ENCODE data around the gene RALGAPA2.

RALGAPA2 gene

DNA sequence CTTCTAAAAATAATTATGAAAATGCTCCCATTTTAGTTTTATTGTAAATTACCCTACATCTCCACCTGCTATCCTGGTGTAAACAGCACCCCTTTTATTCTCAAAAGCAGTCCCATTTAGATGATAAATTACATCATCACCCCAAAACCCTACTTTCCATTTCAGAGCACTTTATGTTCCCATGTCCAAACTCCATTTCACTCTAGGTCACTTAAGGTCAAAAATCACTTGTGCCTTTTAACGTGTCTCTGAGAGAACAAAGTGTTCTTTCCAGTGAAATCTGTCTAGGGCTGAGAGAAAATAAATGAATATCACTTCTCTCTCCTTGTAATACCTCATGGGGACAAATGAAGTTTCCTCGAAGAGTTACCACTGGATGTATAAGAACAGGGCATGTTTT is 187.2 kb downstream of the RALGAPA2 start:
- no peak overlapping the region for H3K4me3 ChIP-seq (ENCODE audit: low read length)
- DNase-seq (ENCODE audit: low read depth, low spot score), result no peak

DNA sequence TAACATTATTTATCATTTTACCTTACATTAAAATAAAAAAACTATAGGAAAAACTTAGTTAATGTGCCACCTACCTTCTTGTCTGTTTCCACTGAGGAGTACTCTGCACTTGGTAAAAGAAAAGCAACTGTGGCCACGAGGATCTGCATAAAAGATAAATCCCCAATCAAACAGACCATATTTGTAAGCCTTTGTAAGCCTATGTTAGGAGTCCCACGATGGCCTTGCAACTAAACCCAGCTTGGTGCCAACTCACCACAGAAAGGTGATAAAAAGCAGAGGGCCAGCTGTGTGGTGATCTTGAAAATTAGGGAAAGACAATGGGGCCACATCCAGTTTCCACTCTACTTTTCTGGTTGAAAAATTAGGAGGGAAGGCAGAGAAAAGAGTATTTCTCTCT is 187.7 kb downstream of the RALGAPA2 start:
- no peak overlapping the region for H3K4me3 ChIP-seq (ENCODE audit: low read length)
- no peak for DNase-seq (ENCODE audit: low read depth, low spot score)

DNA sequence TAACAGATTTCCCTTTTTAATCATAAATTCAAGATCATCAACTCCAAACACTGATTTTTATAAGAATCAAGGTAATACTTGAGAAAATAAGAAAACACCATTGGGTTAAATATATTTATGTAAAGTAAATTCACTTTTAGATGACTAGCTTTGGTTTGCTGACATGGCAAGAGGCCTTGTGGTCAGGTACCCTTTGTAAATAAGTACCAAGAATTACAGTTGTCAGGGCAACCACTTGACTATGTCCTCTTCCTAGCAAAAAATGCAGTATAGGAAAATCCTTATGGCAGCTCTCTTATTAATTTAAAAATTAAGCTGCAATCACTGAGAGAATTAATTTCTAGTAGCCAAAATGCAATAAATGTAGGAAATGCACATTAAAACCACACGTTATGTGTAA is 190.7 kb downstream of the RALGAPA2 start:
- no peak for DNase-seq (ENCODE audit: low read depth, low spot score)
- no peak overlapping the region for H3K4me3 ChIP-seq (ENCODE audit: low read length)

DNA sequence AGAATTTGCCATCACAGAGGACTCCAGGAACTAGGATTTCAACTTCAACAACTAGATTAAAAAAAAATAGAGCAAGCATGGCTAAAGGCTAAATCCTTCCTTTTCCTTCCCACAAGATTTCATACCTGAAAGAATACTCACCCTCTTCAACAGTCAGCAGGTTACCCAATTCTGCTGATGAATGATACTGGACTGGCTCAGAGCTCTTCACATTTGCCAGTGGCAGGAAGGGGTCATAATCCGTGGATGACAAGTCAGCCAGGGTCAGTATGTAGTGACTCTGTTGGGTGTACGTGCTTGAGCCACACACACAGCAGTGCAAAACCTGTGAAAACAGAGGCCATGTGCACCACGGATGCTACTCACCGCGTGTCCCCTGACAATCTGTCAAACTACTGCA is 191.7 kb downstream of the RALGAPA2 start:
- DNase-seq (ENCODE audit: low read depth, low spot score), result no peak
- H3K4me3 ChIP-seq (ENCODE audit: low read length), result no peak overlapping the region

DNA sequence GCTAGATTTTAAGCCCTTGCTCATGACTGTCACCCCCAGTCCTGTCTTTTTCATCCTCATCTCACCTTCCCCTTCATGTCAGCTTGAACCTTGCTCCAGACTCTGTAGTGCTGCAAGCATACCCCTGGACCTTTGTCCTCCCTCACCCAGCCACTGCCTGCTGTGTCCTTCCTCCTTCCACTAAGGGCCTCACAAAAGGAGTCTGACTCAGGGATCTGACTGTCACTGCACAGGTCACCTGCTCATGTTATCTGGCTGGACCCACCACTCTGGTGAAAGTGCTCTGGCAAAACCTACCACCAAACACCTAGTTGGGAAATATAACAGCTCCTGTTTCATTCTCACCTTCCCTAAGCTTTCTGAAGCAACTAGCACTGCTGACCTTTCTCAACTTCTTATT is 193.2 kb downstream of the RALGAPA2 start:
- H3K4me3 ChIP-seq (ENCODE audit: low read length), result no peak overlapping the region
- no peak for DNase-seq (ENCODE audit: low read depth, low spot score)

DNA sequence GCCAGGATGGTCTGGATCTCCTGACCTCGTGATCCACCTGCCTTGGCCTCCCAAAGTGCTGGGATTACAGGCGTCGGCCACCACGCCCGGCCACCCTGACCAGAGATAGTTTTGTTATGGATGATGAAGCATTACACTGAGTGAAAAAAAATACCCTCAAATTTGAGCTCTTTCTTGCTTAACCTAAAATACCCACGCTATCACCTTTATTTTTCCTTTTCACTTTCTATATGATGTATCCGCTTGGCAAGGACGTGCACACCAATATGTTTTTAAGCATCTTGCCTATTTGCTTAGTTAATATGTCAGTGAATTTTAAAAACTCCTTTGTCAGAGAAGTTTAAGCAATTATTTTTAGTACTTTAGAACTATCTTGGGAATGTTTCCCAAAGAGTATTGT is 194.2 kb downstream of the RALGAPA2 start:
- H3K4me3 ChIP-seq (ENCODE audit: low read length), result no peak overlapping the region
- no peak for DNase-seq (ENCODE audit: low read depth, low spot score)

DNA sequence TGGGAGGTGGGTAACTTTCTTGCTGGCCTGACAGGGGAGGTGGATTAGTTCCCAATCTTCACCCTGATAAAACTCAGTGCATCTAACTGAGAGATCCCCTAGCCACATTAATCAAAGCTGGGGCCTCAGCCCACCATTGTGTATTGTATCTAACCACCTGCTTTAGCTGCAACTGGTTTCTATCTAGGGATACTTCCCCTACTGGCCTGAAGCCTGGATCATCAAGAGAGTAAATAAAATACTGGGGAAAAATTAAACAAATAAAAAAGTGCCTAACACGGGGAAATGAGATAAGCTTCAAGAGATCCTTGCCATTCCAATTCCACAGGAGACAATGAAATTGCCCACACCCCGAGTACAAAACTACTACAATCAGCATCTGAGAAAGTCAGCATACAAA is 195.1 kb downstream of the RALGAPA2 start:
- DNase-seq (ENCODE audit: low read depth, low spot score), result no peak
- no peak overlapping the region for H3K4me3 ChIP-seq (ENCODE audit: low read length)

DNA sequence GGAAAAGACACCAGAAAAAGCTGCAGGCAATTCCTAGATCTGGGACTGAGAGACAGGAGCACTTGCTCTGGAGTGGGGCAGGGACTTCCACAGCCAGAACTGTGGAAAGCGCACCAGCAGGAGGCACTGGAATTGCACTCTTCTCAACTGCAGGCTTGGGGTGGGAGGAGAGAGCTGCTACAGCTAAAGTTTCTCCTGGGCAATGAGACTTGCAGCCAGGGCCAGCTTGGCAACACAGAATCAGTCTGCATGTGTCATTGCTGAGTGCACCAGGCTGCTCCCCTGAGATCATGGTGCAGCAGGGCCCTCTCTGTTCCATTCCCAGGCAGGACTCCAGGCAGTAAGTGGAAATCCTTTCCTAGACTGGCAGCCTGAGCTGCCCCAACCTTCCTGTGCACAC is 198.7 kb downstream of the RALGAPA2 start:
- no peak overlapping the region for H3K4me3 ChIP-seq (ENCODE audit: low read length)
- no peak for DNase-seq (ENCODE audit: low read depth, low spot score)

DNA sequence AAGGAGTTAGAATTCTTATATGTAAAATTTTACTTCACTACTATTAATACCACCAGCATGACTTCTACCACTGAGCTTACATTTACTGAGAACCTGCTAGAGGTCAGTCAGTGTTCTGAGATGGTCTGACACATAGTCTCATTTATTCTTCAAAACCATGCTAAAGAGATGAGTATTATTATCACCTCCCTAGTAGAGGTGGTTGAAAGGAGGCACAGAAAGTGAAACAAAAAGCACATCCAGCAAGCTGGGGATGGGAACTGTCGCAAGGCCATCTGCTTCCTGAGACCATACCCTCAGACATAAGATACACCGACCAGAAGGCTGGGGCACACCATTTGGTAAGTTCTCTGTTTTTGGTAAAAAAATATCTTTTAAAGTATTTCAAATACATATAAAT is 206.9 kb downstream of the RALGAPA2 start:
- peak; percentile 26 for DNase-seq (ENCODE audit: low read depth, low spot score)
- H3K4me3 ChIP-seq (ENCODE audit: low read length), result no peak overlapping the region

DNA sequence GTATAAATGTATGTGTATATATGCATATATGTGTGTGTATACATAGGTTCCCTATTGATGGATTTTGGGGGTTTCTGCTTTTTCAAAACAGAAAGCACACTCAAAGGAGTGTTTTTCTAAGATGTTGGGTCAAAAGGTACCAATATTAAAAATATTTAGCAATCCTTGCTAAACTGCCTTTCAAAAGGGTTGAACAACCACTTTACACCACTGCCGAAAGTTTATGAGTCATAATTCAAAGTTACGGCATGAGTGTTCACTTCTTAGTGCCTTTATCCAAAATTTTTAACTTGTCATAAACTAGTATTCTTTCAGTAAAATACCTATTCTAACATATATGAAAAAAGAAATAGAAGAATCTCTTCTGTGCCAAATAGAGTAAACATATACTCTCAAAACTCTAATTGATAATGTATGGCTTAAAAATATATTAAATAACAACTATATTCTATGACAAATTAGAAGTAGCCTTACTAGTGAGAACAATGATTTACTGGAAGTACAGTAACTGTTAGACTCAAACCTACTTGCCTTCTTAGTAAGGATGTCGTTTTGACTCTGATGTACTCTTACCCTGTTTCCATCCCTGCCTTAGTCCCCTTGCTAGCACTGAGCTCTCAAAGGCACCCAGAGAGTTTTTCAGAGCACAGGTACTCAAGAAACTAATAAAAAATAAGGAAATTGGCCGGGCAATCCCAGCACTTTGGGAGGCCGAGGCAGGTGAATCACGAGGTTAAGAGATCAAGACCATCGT is 208.5 kb downstream of the RALGAPA2 start:
- DNase-seq (ENCODE audit: low read depth, low spot score), result no peak
- no peak overlapping the region for H3K4me3 ChIP-seq (ENCODE audit: low read length)

DNA sequence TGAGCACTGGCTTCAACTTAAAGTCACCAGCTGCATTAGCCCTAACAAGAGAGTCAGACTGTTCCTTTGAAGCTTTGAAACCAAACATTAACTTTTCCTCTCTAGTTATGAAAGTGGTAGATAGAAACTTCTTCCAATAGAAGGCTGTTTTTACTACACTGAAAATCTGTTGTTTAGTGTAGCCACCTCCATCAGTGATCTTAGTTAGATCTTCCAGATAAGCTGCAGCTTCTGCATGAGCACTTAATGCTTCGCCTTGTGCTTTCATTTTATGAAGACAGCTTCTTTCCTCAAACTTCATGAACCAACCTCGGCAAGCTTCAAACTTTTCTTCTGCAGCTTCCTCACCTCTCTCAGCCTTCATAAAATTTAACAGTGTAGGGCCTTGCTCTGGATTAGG is 211.3 kb downstream of the RALGAPA2 start:
- DNase-seq (ENCODE audit: low read depth, low spot score), result no peak
- no peak overlapping the region for H3K4me3 ChIP-seq (ENCODE audit: low read length)

DNA sequence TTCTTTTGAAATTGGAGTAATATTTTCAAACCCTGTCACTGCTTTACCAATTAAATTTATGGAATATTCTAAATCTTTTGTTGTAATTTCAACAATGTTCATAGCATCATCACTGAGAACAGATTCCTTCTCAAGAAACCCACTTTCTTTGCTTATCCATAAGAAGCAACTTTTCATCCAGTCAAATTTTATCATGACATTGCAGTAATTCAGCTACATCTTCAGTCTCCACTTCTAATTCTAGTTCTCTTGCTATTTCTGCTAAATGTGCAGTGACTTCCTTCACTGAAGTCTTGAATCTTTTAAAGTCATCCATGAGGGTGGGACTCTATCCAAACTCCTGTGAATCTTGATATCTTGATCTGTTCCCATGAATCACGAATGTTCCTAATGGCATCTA is 212.1 kb downstream of the RALGAPA2 start:
- DNase-seq (ENCODE audit: low read depth, low spot score), result no peak
- H3K4me3 ChIP-seq (ENCODE audit: low read length), result no peak overlapping the region

DNA sequence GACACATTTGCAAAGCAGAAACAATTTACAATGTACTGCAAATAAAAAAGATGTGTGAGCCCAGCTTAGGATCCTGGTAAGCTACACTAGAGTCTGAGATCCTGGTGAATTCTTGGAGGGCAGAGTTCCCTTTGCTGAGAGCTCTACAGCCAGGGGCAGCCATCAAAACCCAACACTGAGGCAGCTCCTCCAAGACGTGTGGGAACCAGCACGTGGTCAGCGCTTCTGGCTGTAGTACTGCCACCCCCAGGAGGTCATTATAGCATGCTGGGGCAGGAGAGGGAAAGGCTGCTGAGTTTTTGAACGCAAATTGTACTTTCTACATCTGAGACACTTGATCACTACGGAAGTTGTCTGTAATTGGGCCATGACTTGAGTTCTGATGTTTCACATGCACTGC is 213.0 kb downstream of the RALGAPA2 start:
- DNase-seq (ENCODE audit: low read depth, low spot score), result no peak
- H3K4me3 ChIP-seq (ENCODE audit: low read length), result no peak overlapping the region

DNA sequence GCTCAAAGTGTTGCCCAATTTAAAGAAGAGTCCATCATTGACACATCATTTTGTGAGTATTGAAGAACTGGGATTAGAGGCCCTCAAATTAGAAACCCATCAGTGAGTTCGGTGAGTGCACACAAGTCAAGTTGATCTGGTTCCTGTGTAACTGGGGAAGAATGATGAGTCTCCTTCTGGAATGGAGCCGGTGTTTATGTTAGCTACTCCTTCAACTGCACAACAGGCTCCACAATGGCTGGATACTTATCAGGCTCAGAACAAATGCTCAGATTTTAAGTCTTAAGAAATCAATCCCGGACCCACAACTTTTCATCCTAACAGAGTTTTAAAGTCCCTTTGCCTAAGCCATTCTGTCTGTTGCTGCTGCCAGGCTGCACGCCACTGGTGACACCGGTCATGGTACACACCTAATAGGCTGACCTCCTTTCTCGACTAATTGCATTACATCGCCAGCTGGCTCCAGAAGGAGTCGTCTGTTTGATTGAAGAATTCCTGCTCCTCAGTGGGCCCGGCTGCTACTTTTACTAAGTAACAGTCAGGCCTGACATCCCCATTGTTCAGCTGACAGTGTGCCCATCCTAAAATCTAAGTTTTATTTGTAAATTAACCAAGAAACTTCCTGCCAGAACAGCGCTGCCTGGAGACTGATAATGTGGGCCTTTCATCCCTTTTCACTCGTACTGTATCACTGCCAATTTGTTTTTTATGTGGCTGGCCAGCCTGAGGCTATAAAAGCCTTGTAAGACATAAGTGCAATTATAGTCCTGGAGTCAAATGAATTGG is 214.2 kb downstream of the RALGAPA2 start:
- DNase-seq (ENCODE audit: low read depth, low spot score), result no peak
- H3K4me3 ChIP-seq (ENCODE audit: low read length), result no peak overlapping the region

DNA sequence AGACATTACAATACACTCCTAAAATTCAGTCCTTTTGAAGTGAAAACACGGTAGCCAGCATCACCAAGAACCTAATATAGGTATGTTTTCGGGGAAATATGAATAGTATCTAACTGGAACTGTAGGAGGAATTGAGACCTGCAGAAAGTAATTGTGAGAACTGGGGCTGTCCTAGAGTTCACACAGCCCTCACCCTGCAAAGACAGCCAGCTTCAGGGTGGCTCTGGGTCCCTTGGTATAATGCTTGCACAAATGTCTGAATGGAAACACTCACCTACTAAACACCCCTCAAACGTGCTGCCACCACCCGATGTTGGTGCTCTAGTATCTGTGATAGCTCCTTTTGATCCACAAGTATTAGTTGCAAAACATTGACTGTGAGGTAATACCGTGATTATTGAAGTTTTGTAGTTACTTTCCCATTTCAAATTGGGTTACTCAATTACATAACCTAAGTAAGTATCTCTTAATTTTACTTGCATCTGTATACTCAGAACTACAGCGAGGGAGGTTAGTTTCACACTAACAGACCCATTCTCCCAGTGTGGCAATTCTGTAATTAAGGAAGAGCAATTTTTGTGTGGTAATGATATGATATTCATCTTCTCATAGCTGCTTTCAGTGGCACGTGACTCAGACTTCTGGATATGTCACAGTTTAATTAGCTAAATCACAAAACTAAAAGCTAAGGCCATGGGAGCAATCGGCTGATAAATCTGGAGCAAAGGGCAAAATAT is 215.0 kb downstream of the RALGAPA2 start:
- DNase-seq (ENCODE audit: low read depth, low spot score), result no peak

DNA sequence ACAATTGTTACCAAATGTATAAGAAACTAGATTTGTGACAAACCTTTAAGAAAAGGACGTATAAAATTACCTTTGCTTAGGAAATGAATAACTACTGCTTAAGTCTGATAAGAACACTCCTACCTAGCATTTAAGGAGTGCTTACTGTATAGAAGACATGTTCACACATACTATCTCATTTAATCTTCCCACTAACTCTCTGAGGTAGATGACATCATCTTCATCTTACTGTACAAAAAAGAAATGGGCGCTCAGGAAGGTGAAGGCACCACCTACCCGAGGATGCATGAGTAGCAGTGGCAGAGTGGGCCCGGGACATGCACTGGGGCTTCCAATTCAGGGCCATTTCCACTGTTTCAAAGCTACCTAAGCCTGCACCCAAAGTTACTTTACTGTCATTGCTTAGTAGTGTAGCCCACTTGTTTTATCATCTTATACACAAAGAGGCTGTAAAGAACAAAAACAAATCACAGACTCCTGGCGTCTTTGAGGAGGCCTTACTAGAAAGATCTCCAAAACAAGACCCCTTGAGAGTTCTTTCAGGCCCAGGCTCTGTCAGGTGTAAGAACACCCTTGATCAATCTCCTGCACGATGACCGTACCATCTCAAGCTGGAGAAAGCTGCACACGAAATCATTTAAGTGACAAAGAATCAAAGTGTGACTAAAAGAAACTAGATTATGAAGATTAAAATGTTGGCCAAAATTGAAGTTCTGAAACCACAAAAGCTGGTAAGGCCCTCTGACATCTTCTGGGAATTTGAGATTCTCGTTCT is 216.5 kb downstream of the RALGAPA2 start:
- no peak overlapping the region for H3K4me3 ChIP-seq (ENCODE audit: low read length)
- DNase-seq (ENCODE audit: low read depth, low spot score), result no peak

More for the DNA sequence above, 215.0 kb downstream of the RALGAPA2 start:
- H3K4me3 ChIP-seq (ENCODE audit: low read length), result no peak overlapping the region

DNA sequence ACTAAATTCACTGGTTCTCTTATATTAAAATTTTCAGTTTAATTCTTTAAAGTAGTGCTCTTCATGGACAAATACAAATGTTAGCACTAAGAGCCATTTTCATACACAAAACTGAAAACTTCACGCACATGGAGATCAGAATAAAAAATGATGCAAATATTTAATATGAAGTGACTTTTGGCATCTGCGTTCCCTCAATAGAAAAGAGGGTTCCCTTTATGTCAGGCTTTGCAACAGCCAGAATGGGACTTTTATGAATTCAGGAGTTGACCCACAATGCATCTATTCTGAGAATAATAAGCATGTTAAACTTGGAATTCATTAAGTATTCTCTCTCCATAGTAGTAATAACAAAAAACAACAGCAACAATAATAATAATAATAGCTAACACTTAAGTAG is 218.7 kb downstream of the RALGAPA2 start:
- DNase-seq (ENCODE audit: low read depth, low spot score), result no peak
- no peak overlapping the region for H3K4me3 ChIP-seq (ENCODE audit: low read length)

DNA sequence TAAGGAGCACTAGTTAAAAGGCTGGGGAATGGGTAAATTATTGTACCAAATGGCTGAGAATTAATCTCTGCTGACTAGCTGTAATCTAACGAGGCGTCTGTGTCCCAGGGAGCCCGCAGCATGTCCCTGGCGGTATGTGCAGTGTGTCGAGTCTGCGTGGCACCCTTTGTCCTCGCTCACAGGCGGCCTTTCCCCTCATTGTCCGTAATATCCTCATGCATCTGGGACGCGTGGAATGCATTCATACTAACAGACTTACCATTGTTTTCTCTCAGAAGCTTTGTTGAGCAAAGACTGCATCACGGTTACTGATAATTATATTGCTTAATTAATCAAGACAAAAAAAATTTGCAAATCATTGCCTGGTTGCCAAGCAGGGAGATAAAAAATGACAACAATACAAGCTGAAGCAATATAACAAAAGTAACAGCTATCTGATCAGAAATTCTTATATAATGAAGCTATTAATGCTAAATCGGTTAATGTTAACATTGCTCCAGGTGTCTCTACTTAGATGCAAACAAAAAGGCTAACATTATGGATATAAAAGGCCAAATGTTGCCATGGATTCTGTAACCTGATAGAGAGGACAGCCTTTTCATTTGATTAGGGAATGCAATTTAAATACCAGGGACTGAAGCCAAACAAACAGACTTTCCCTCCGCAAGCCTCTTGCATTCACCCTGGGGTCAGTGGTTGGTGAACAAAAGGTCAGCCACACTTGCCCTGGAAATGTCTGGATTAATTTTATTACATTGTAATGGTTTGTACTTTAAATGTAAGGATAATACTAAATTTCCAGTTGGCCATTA is 219.7 kb downstream of the RALGAPA2 start:
- no peak overlapping the region for H3K4me3 ChIP-seq (ENCODE audit: low read length)
- no peak for DNase-seq (ENCODE audit: low read depth, low spot score)
